GM12874 (cell line): Measurements from ENCODE around the gene GUF1.

Experiments
- CTCF ChIP-seq: IDR thresholded peaks from 2 replicates; pipeline ENCODE4 v1.5.1; 2011; ENCODE audit warnings: low read depth, mild to moderate bottlenecking, control low read depth, low read length, moderate library complexity; ENCODE audit not compliant: insufficient read depth

The GUF1 gene

GRCh38 chr4:44652002-44652401 is 26.2 kb upstream of the GUF1 start:
- TF ChIP-seq CTCF: no peak

GRCh38 chr4:44660396-44660795 is 17.8 kb upstream of the GUF1 start:
- no peak for TF ChIP-seq CTCF

GRCh38 chr4:44661940-44662622 is 16.1 kb upstream of the GUF1 start:
- TF ChIP-seq CTCF: no peak

GRCh38 chr4:44662623-44663005 is 15.6 kb upstream of the GUF1 start:
- TF ChIP-seq CTCF: no peak

GRCh38 chr4:44663539-44664263 is 14.5 kb upstream of the GUF1 start:
- TF ChIP-seq CTCF: no peak

- TF ChIP-seq CTCF: no peak
These were observed 9.7 kb upstream of the GUF1 start for GRCh38 chr4:44668526-44668925.

GRCh38 chr4:44670506-44671199 is 7.6 kb upstream of the GUF1 start:
- no peak for TF ChIP-seq CTCF
